ENCODE data around the gene NUBP2.

Gene NUBP2

DNA sequence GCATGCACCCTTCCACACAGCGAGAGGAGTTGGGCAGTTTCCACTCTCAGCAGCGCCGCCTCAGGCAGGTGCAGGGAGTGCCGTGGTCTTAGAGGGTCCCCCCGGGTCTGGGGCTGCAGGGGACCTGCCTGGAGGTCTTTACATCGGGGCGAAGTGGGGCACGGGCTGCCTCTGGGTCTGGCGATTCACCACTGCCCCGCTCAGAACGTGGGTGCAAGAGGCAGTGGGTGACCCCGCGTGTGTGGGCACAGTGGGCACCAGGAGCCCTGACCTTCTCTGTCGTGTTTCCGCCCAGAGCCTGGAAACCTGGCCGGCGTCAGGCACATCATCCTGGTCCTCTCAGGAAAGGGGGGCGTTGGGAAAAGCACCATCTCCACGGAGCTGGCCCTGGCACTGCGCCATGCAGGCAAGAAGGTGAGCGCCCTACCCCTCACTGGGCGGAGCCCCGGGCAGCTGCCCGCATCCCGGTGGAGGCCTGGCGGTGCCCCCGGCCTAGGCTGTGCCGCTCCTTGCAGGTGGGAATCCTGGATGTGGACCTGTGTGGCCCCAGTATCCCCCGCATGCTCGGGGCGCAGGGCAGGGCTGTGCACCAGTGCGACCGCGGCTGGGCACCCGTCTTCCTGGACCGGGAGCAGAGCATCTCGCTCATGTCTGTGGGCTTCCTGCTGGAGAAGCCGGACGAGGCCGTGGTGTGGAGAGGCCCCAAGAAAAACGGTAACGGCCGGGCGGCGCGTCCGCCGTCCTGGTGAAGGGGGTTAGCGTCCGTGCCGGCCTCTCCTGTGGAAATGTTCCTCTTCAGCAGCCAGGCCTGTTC lies 3.7 kb downstream of the NUBP2 start:
- in situ Hi-C loops (cut with MboI; ENCODE audit: low pct_unique_long_range_greater_than_20kb, low sequenced_read_pairs, unreplicated experiment): no loop called here
- DNase-seq (ENCODE audit: low spot score): no peak
- peak; percentile 19 for TF ChIP-seq CTCF (IDR thresholded peaks at IDR 0.05; ENCODE audit: extremely low read depth, insufficient read depth, missing control alignments)

DNA sequence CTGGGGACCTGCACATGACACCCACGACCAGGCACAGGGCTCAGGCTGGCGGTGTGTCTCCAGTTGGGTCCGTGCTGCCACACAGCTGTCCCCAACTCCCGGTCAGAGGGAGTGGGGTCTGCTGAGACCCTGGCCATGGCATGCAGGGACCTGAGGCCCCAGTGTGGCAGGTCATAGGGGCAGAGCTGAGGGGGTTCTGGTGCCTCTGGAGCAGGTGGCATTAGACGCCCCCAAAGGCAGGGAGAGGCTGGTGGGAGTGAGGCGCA lies 4.2 kb downstream of the NUBP2 start:
- no peak for DNase-seq (ENCODE audit: low spot score)
- TF ChIP-seq CTCF (IDR thresholded peaks at IDR 0.05; ENCODE audit: extremely low read depth, insufficient read depth, missing control alignments): no peak
- in situ Hi-C loops (cut with MboI; ENCODE audit: low pct_unique_long_range_greater_than_20kb, low sequenced_read_pairs, unreplicated experiment): no loop called here

DNA sequence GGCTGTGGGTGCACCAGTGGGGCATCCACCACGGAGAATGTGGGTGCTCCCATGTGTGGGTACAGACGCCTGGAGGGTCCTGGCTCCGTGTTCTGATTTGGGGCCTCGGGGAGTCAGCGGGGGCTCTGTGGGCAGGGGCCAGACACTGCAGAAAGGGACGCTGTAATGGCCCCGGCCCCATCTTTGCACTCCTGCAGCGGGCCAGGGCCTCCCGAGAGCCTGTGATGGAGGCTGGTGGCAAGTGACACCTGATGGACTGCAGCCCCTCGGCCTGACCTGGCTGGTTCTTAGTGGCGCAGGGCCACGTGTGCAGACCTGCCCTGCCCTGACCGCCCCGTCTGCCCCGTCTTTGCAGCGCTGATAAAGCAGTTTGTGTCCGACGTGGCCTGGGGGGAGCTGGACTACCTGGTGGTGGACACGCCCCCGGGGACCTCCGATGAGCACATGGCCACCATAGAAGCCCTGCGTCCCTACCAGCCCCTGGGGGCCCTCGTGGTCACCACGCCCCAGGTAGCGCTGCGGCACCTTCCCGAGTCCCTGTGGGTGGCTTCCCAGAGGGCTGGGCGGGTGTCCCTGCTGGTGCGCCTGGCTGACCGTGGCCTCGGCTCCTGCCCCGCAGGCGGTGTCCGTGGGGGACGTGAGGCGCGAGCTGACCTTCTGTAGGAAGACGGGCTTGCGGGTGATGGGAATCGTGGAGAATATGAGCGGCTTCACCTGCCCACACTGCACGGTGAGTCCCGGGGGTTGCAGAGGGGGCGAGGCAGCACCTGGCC lies 4.7 kb downstream of the NUBP2 start:
- no peak for TF ChIP-seq CTCF (IDR thresholded peaks at IDR 0.05; ENCODE audit: extremely low read depth, insufficient read depth, missing control alignments)
- DNase-seq (ENCODE audit: low spot score): no peak
- in situ Hi-C loops (cut with MboI; ENCODE audit: low pct_unique_long_range_greater_than_20kb, low sequenced_read_pairs, unreplicated experiment): no loop called here

- no peak for TF ChIP-seq CTCF (IDR thresholded peaks at IDR 0.05; ENCODE audit: extremely low read depth, insufficient read depth, missing control alignments)
- no peak for DNase-seq (ENCODE audit: low spot score)
- in situ Hi-C loops (cut with MboI; ENCODE audit: low pct_unique_long_range_greater_than_20kb, low sequenced_read_pairs, unreplicated experiment): no loop called here
Measured at GRCh38 chr16:1788095-1788707, 5.4 kb downstream of the NUBP2 start.

GRCh38 chr16:1788708-1789100 lies 5.9 kb downstream of the NUBP2 start:
- no peak for DNase-seq (ENCODE audit: low spot score)
- no peak for TF ChIP-seq CTCF (IDR thresholded peaks at IDR 0.05; ENCODE audit: extremely low read depth, insufficient read depth, missing control alignments)
- in situ Hi-C loops (cut with MboI; ENCODE audit: low pct_unique_long_range_greater_than_20kb, low sequenced_read_pairs, unreplicated experiment): no loop called here

DNA sequence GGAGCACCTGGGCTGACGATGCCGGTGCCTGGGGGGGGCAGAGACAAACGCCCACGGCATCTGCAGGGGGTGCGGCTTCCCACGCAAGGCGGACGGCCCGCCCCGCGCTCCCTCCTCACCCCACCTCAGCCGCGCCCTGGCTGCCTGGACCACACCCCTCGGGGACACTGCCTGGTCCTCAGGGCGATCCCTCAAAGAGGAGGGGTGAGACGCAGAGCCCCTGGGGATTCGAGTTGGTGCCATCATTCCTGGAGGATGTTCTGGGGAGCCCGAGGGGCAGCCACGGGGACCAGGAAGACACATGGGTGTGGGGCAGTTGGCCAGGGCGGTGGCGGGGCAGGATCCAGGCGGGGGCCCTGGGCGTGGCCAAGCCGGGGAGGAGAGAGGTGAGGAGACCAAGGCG lies 6.9 kb downstream of the NUBP2 start:
- TF ChIP-seq CTCF (IDR thresholded peaks at IDR 0.05; ENCODE audit: extremely low read depth, insufficient read depth, missing control alignments): no peak
- DNase-seq (ENCODE audit: low spot score): no peak
- in situ Hi-C loops (cut with MboI; ENCODE audit: low pct_unique_long_range_greater_than_20kb, low sequenced_read_pairs, unreplicated experiment): no loop called here

All from GM13977 (cell line).